RPMI8226 (cell line): ENCODE measurements around the gene NHS.

Source experiments
- DNase-seq: peaks from one replicate; pipeline ENCODE4 v3.0.0-alpha.2; 2015

The NHS gene

DNA sequence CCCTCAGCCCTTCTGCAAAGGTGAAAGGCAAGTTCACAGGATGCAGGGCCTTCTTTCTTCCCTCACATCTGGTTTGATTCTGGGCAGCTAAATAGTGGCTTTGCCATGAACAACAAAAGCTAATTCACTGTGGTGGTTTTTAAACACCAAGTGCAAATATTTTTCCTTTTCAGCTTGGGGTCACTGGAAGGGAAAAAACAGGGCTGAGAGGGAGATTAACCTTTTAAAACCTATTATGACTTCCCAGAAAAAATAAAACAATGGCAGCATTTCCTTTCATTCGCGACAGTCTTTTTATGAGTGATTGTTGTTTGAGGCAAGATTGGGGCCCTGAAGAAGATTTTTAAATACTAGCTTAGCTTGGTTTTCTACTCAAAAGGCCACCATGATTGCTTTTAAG, 258.5 kb downstream of the NHS start:
- no peak for DNase-seq

DNA sequence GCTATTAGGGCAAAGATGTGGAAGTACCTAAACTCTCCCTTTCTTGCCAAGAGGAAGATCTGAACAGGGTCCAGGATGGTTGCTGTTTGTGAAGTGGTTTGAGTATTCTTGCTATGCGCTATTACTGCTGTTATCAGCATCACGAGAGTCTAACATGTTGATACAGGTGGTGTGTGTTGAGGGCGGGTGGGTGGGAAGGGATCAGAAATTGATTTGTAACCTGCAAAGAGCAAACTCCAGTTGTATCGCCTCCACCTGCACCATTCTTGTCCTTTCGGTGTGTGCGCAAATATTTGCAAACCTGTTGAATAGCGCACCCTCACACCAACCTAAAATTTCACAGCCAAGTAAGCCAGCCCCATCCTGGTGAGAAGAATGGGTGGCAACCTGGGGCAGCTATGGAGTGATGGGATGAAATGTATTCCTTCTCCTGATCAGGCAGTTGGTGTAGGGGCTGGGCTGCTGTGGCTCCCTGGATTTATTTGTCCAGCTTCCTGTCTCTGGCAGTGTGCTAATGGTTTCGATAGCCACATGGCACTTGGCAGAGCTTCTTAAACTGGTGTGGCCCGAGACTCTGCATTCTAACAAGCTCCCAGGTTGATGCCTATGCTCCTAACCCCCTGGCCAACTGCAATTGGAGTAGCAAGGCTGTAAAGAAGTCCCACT, 259.7 kb downstream of the NHS start:
- no peak for DNase-seq

DNA sequence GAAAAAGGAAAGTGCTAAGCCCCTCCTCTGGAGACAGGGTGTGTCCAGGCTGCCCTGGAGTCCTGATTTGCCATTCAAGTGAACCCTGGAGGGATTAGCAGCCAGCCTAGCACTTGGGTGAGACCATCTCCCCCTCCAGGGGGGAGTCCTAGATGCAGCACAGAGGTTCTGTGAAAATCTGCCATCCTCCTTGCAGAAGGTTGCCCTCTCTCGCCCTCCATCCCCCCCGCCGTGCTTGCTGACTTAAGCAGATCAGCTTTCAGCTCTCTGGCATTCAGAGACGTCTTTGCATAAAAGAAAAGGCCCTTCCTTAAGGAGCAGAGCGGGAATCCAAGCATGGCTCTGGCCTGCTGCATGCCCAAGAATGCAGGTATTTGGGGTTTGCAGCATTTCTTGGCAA, 260.2 kb downstream of the NHS start:
- DNase-seq, result no peak

DNA sequence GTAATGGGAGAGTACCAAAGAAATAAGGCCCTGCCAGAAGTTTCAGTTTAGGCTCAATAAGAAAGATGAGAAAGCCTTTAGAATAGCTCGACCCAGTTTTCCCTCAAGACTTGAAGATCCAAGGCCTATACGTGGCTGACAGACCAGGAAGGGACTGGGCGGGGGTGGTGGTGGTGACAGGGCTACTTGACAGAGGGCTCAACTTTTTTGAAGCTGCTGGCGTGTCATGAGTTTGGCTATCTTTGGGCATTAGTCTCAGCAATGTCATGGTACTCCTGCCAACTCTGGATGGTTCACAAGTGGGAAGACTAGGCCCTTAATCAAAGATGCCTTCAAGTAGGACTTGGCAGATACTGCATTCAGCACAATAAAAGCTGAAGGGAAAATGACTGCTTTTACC, 262.2 kb downstream of the NHS start:
- no peak for DNase-seq

DNA sequence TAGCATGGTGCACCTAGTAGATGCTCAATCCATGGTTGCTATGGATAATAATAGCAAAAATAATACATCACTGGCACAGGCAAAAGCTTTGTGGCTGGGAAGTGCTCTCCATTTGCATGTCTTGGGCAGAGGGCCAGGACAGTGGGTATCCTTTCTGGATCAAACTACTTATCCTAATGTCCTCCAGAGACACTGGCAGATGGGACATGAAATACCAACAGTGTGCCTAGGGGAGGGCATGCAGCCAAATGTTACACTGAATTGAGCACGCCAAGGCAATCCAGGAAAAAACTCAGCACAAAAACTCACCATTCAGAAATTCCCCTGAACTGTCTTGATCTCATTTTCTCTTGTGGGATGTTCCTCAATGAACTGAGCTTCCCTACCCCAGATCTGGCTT, 263.7 kb downstream of the NHS start:
- DNase-seq, result no peak

DNA sequence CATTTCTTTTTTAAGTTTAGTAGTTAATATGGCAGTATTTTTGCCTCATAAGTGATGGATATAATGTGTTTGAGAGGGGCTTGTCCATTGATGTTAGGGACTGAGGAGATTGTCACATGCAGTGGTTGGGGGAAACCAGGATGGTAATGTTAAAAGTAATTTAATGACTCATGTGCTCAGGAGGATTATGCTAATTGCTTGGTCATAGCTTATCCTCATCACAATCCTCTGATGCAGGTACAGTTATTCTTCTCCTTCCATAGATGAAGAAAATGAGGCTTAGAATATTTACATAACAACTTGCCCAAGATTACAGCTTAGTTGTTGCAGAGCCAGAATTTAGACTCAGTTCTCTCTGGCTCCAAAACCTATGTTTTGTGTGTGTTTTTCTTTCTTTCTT, 267.9 kb downstream of the NHS start:
- DNase-seq, result no peak

DNA sequence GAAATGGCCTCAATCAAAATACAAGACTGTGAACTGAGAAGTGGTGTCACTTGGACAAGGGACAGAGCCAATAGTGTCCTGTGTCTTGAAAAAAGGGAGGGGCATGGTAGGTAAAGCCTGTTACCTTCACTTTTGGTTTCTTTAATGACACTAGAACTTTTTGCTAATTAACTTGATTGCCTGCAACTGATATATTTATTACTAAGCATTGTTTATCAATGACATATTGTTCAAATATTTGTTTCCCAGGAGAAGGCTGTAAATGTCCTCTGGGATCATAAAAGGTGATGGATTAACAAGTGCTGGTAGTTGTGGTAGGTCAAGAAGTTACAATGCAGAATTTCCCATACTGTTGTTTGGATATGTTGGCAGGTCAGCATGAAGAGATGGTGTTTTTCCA, 268.5 kb downstream of the NHS start:
- no peak for DNase-seq

DNA sequence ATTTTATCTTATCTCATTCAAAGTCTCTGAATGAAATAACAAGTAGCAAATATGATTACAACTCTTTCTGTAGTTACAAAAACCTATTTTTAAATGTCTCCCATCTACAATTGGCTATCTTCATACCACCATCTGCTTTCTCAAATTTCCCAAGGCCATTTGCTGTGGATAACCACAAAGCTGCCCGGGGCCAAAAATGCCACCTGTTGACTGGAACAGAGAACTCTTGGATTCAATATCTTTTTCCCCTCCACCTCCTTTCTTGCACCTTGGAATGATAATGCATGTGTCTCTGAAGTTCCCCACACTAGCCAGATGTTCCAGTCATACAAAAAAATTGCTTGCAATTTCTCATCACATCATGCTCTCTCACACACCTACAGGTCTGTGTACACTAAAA, 269.0 kb downstream of the NHS start:
- no peak for DNase-seq

DNA sequence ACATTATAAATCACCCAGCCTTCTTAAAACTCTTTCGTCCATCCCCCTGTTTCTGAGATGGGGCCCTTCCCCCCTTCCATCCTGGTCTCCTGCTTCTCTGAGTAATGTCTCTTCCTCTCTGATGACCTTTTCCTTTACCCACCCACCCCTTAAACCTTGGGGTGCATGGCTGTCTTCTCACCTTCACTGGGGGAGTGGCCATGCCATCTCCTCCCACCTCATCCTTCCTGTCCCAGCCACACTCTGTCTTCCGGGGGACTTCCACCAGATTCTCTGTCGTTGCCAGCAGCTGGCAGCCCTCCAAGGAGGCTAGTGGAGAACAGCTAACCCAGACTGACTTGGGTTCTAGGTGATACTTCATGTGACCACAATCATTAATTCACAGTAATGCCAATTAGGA, 279.1 kb downstream of the NHS start:
- DNase-seq, result peak; percentile 29

DNA sequence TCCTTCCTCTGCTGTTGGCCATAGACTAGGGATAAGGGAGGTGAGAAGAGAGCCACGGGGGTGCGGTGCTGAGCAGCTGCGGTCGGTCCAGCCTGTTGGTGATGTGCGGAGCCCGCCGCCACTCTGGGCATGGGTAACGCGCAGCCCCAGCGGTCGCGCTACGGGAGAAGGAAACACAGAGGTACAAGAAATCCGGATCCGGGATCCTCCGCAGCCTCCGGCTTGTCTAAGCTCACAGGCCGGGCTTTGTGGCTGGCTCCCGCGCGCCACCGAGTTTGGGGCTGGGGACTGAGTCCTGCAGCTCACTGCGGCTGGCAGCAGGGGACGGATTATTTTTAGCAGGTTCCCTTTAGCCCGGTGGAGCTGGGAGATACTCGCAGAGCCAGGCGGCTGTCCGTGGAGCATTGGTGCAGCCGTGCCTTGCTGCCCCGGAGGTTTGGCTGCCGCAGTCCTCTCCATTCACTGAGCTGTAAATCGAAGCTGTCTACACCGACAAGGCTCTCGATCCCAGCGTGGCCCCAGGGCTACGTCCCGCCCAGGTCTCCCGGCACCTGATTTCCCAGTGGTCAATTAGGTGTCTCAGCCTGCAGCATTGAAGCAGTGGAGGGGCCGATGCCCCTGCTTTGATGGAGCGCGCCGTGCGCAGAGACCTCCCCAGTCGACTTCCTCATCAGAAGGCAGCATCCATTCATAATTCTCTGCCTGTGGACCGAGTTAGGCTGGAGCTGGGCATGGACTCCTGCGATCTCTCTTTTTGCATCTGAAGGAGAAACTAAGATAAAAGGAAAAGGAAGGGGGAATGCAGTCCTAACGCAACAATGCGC, 280.4 kb downstream of the NHS start:
- DNase-seq, result no peak

DNA sequence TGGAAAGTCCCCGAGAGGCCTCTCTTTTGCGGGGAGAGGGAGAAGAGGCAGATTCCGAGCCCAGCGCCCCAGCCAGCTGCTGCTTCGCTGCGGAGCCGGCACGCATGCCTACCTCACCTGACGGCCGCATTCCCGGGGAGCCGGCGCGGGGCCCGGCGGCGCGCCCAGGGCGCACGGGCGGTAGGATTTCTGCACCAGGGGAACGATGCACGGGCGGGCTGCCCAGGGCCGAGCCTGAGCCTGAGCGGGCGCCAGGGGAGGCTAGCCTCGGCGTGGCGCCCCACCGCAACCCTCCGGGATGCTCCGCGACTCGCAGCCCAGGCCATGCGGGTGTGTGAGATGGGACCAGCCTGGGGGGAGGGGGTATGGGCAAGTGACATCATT, 281.0 kb downstream of the NHS start:
- no peak for DNase-seq

DNA sequence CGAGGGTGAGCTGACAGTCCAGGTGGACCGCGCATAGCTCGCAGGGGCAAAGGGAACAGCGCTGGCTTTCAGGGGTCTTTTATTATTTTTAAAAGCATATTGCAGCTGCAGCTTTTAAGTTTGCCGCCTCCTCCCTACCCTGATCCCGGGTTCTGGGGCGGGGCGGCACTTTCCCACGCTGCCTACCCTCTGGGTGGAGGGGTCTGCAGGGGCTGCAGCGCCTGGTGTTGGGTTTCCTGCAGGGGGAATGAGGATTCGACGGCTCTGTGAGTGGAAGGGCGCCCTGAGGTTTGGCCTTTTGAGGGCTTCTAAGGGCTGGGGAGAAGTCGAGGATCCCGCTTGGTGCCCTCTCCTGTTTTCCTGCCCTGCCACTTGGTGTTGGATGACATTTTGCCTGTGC, 281.6 kb downstream of the NHS start:
- no peak for DNase-seq

DNA sequence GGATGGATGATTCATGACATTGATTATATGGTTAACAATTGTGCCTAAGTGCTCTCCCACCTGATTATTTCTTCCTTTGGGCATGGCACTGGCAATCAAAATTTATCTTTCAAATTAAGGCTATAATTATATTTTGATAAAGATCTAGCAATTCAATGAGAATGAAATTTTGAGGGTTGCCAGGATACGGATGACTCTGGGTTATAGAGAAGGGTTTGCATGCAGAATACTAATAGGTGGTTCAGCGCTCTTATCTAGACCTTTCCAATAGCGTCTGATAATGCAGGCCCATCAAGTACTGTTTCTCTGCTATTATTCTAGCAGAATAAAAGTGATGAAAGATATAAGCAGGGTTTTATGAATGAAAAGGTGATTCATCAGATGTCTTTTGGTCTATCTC, 287.4 kb downstream of the NHS start:
- DNase-seq, result no peak

DNA sequence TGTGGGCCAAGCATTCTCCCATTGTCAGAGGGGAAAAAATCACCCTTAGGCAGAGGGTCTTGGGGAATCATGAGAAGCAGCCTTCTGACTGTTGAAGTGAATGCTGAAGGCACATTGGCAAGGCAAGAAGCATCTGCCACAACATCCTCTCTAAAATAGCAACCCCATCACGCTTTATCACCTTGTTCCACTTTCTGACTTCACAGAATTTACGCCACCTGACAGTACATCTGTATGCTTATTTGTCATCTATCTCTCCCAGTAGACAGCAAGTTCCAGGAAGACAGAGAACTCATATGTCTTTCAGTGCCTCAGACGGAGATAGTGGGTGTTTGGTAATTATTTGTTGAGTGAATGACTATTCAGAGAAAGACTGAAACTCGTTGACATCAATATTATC, 293.9 kb downstream of the NHS start:
- DNase-seq, result no peak

DNA sequence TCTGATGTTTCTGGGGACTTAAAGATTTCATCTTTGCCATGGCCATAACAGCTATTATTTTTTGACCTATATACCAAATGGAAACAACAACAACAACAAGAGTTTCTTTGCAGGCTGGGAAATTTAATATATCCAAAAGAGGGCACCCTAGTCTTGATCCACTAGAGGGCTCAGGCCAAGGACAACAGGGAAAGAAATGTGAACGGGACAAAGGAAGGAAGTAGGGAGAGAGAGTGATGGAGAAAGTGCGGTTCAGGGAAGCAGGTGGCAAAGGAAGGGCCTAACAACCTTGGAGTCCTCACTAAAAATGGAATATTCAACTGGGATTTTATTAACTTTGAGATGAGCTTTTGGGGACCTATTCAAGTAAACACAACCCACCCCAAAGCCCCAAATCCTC, 294.5 kb downstream of the NHS start:
- DNase-seq, result no peak

DNA sequence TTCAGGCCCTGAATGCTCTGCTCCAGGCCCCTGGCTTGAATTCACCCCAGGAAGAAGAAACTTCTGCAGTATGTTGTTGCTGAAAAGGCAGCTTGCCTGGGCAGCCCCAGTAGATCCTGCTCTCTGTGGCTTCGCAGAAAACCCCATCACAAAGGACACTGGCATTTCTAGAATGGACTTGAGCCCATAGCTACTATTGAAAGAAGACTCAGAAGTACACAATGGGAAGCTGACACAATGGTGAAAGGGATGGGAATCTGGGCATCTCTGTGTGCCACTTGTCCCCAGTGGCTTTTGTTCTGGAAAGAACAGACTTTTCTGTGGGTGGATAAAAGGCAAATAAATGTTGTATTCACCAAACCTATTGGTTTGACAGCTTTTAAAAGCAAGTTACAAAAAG, 294.9 kb downstream of the NHS start:
- DNase-seq, result no peak

DNA sequence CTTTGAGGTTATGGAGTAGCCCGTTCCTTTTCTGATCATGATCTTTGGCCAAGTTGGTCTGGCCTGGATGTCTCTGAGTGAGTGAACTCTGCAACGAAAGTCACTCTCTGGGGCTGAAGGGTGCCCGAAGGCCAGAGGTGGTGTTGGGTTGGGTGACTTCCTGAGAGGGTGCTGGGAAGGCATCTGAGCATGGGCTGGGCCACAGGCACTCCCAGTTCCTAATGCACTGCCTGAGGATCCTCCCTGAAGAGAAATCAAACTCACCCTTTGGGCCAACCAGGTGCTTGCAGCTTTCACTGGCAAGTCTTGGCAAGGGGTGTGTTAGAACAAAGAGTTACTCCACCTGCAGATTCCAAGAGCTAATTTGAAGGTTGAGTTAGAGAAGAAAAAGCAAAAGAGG, 295.9 kb downstream of the NHS start:
- no peak for DNase-seq

DNA sequence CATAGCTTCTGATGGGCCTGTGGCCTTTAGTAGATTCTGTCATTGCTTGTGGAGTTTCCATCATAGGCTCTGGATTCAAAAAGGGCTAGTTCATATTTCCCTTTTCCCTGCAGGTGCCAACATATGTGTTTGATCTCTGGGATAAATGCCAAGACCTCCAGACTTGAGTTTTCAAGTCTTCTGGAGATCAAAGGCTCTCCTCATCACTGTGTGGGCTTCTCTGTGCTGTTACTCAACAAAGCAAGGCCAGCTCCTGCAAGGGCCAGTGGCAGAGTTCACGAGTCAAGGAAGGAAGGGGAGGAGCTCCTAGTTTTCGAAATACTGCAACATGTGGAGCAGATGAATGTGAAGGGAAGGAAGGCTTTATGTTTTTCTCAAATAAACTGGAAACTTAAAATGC, 299.6 kb downstream of the NHS start:
- no peak for DNase-seq

DNA sequence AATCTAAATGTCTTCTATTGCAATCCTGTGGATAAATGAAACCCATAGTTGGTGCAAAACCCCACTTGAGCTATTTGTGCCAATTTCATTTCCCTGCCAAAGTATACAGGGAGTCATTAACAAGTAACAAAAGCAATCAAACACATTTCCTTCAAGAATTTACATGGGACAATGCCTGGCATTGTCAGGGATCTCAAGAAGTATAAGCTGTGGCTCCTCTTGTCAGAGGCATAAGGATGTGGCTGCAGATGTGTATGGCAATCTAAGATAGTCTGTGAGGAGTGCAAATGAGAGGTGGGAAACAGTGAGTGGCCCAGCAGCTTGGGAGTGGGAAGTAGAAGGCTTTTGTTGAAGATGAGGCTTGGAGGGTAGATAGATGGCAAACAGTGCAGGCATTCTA, 304.3 kb downstream of the NHS start:
- DNase-seq, result no peak

DNA sequence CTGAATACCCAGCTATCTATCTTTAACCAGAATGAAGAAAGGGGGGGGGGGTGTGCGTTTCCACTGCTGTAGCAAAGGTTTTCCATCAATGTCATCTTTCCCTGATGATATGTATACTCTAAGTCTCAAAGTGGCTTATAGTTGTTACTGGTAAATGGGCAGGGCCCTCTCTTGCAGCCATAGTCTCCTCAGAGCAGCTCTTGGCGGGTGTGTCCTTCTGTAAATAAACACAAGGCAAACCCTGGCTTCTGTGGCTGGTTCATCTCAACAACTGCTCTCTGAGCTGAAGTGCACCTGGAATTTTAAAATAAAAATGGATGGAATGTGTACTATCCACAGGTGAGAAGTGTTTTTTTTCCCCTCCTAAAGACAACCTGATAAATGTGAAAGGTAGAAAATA, 304.8 kb downstream of the NHS start:
- DNase-seq, result no peak

DNA sequence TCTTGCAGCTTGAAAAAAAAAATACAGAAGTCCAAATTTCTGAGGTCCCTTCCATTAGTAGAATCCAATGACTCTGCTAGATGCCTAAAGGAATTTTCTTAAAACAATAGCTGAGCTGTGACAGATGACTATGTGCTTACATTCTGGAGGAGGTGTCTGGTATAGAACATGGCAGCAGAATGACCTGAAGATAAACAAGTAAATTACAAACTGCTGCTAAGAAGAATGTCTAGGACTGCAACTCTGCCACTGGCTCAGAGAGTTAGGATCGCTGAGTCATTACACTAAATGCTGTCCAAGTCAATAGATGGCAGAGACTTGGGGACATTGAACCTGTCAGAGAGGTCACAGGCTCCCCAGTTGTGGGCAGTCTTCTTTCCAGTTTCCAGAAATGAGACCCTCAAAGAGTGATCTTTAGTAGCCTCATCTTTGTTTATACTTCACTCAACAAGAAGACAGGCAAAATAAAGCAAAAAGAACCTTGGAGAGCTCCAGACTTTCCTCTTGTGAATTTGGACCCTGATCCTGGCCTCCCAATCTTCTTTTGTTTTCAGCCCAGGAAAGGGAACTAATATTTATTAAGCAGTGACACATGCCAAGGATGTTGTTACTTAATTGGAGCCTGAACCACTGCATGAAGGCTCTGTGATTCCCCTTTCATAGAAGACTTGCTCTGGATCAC, 305.9 kb downstream of the NHS start:
- DNase-seq, result no peak

DNA sequence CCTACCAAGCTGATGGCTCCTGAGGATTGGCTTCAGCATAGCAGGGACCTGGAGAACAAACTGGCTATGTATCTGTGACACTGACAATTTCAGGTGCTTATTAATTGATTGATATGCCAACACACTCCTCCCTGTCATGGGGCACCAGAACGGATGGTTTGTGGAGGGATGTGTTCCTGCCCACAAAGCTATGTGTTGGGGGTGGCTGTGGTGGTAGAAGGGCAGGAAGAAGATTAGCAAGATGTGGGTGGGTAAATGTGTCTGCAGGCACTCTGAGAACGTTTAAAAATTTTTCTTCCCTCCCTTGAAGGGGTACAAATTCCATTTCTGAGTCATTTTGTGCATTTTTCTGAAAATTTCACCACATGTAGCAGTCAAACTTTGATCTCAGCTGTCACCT, 307.3 kb downstream of the NHS start:
- no peak for DNase-seq

DNA sequence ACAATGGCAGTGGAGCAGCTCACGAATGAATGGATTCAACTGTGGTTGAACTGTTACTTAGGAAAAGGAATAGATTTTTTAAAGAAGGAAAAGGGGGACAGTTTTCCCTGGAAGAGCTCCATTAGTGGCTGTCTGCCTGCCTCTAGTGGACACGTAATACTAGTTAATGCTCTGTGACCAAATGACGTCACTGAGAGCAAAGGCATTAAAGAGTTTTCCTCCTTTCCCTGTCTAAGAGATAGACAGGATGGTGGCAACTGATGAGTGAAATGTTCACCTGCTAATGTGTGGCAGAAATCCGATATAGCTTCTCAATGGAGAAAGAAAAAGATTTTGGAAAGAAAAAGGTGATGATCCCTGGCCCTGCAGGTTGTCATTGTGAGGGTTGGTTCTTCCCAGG, 310.0 kb downstream of the NHS start:
- DNase-seq, result no peak

DNA sequence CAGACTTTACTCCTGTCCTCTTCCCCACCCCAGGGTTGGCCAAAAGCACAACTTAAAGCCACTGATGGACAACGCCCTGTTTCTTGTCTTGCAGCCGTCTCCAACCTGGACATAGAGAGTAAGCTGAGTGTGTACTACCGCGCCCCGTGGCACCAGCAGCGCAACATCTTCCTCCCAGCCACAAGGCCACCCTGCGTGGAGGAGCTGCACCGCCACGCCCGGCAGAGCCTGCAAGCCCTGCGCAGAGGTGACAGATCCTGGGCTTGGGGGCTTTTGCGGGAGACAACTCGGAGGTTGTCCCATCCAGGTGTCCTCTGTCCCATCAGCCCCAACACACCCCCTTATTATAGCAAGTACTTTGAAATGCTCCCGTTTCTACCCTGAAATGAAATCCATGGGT, 312.6 kb downstream of the NHS start:
- no peak for DNase-seq
